SK-MEL-5 (cell line): Measurements from ENCODE around the gene STARD3. TPM values are rescaled to one million over a fixed set of nuclear protein-coding genes. Genes with fewer than 3 reads are reported as not detected.

Source experiments
- DNase-seq: peaks from one replicate; pipeline ENCODE4 v3.0.0-alpha.2; 2016; ENCODE audit warnings: low read depth, low spot score
- in situ Hi-C: cut with HindIII; loops from 2 replicates; pipeline ENCODE4 v1.10.0; 2016; ENCODE audit warnings: low sequenced_read_pairs, high pct_unique_total_duplicates, low pct_unique_long_range_greater_than_20kb
- total RNA-seq: library from RNA; depleted of rRNA; stranded (reverse); fragments of >200 nt; shearing (Covaris generic); gene quantifications from 2 replicates; pipeline ENCODE4 v1.2.3, GENCODE V29; 2014

STARD3 gene
- total RNA-seq, 1 experiment from 2014 or later: 32.9 TPM

DNA sequence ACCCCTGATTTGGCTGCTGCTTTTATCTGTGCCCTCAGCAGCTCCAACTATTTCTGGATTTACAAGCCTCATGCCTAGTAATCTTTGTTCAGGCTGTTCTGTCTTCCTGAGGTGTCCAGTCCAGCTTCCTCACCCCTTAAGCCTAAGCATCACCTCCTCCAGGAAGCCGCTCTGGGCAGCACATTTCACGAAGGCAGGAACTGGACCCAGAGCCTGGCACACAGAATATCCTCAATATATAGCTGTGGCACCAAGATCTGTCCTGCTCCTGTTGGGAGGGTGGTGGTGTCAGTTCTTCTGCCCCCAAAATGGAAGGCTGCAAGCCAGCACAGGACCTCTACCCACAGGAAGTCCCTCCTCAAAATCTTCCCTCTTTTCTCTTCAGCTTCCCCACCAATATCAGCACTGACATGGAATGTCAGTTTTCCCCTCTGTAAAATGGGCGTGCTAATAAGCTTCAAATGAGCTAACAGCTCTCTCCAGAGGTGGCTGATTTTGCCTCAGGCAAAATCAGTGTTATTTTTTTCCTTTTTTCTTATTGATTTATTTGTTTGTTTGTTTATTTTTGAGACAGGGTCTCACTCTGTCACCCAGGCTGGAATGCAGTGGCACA lies 22.3 kb upstream of the STARD3 start:
- no peak for DNase-seq
- in situ Hi-C loops: no loop called here

DNA sequence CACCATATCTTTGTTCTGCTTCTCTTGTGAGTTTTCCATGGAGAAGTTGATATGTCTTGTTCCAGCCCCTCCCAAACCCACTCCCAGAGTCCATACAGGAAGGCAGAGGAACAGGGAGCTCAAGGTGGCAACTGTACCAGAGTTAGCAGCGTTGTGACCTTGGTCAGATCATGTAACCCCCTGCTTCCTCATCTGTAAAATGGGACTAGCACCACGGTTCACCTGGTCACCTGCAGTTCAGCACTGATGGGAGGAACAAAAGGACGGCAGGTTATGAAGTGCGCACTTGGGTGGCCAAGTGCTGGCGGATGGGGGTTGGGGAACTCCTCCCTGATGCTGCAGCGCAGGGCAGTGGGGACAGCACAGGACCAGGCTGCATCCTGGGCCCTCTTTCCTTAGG lies 21.5 kb upstream of the STARD3 start:
- in situ Hi-C loops: no loop called here
- DNase-seq: no peak

DNA sequence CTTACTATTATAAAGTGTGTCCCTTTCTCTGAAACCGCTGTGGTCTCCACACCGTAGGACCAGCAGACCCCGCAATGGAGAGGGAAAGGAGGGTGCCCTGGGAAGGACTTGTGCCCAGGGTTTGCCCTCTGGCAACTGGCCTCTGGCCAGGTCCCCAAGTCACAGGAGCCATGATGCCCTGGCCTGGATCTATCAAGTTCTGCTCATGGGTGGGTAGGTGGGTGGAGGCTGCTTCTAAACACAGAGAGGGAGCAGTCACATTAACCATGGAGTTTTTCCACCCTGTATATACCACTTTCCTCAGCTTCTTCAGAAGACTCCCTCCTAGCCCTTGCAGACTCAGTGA lies 19.9 kb upstream of the STARD3 start:
- in situ Hi-C loops: no loop called here
- DNase-seq: no peak

DNA sequence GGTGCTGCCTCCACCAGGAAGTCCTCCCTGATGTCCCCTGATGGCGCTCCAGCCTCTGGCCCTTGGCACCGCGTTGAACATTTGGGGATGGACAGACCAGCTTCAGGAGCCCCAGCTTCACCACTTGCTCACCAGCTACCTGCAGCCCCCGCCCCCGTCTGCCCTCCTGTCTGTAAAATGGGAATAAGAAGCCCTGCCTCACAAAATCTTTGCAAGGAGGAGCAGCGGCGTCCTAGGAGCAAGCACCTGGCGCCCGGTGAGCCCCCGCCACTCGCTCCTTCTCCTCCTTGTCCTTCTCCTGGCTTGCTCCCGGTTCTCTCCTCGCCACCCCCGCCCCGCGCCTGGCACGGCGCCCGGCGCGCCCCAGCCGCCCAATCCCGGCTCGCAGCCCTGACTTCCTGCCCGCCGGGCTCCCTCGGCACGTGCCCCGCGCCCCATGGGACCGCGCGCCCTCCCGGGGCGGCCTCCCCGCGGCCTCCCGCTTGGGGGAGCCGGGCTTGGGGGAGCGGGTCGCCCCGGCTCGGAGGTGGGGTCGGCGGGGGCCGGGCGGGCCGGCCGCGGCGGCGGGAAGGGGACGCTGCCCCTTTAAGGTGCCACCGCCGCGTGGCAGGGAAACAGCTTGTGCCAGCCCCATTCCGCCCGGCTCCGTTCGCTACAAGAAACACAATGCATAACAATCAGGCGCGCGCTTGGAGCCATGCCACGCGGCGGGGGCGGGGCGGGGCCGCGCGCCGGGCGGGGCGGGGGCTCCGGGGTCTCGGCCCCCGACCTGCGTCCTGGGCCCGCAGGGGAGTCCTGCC lies 19.3 kb upstream of the STARD3 start:
- in situ Hi-C loops: no loop called here
- DNase-seq: peak; percentile 73

DNA sequence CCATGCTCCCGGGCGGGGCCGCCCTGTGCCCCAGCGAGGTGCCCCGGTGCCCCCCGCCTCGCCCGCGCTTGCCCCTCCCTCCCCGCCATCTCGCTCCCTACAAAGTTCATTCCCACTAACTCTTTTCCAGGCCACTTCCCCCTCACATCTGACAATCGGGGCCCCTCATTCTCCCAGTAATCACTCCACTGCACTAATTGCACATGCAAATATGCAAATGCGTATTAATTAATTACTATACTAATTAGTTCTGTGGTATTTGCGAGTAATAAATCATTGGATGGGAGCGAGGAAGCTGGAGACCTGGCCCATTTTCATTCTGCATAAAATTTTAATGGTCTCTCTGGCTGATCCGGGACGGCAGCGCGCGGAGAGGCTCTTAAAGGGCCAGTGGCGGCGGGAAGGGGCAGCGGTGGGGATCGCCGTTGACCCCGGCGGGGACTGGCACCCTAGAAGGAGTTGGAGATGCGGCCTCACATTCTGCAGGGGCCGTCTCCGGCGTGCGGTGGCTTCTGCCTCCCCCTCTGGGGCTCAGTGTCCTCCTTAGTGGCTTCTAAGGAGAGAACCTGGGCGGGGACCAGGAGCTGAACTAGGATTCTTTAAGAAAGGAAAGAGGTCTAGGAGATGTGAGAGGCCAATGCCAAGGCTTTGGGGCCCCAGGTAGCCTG lies 18.6 kb upstream of the STARD3 start:
- in situ Hi-C loops: no loop called here
- DNase-seq: peak; percentile 32

DNA sequence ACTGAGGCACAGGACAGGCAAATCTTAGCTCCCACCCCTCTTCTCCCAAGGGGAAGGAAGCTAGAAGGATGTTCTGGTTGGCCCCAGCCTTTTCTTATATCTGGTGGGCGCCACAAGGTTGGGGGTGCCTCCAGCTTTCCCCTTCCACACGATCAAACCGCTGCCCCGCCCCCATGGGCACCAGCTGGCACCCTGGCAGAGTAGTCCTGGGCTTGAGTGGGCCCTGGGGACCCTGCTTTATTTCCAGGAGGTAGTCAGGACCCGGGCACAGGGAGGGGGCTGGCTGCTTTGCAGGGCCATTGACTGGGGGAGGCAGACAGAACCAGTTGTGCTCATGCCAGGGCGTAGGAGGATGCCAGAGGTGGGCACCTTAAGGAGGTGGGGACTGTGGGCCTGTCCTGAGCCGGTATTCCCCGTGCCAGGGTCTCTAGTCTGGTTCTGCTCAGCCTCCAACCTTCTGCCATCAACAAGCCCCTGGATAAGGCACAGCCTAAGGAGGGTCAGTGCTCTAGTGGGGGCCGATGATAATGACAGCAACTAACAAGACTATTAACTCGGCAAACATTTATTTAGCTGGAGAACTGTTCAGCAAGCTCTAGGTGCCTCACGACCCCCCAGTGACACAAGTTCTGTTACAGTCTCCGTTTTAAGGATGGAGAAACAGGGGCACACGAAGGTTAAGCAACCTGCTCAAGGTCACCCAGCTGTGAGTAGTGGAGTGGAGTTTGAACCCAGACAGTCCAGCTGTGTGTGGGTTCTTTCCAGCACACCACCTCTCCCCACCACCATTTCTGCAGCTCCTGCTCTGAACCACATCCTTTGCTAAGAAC lies 17.8 kb upstream of the STARD3 start:
- no peak for DNase-seq
- in situ Hi-C loops: no loop called here

DNA sequence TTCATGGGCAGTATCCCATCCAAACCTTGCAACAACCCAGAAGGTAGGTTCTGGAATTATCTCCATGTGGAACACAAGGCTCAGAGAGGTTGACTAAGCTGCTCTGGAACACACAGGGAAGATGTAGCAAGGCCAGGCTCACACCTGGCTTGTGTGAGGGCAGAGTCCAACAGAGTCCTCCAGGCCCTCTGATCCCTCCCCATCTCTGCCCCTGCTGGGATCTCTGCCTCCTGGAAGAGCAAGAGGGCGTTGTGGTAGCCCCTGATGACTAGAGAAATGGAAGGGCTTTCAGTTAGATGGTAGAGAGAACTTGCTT lies 17.2 kb upstream of the STARD3 start:
- in situ Hi-C loops: no loop called here
- no peak for DNase-seq

DNA sequence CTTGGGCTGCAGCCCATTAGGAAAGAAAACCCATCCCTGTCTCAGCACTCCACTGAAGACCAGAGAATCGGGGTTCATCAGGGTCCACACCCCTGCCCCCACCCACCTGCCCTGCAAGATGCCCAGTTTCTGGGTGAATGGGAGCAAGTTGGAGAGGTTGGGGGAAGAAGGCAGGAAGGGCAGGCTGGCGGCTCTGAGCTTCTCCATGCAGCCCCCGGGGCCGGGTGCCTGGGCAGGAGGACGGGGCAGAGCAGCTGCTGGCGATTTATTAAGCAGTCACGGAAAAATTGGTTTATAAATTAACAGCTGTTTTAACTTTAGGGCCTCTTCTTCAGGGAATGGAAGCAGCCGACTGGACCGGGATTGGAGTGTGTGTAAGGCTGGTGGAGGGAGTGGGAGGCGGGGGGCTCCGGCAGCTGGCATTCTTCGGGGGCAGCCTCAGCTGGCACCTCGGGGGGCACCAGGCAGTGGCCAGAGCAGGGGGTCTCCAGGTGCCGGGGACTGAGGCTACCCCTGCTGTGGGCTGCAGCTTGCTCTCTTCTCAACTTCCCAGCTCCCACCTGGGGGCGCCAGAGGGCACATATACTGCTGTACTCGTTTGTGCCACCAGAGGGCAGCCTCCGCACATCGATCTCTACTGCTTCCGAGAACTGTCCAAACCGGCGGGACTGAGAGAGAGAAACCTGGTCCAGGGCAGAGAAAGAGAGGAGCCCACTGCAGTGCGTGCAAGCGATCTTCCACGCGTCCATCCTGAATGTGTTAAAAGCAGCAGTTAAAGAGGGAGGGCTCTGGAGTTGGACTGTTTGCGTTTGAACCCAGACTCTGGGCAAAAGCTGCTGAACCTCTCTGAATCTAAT lies 15.2 kb upstream of the STARD3 start:
- in situ Hi-C loops: no loop called here

DNA sequence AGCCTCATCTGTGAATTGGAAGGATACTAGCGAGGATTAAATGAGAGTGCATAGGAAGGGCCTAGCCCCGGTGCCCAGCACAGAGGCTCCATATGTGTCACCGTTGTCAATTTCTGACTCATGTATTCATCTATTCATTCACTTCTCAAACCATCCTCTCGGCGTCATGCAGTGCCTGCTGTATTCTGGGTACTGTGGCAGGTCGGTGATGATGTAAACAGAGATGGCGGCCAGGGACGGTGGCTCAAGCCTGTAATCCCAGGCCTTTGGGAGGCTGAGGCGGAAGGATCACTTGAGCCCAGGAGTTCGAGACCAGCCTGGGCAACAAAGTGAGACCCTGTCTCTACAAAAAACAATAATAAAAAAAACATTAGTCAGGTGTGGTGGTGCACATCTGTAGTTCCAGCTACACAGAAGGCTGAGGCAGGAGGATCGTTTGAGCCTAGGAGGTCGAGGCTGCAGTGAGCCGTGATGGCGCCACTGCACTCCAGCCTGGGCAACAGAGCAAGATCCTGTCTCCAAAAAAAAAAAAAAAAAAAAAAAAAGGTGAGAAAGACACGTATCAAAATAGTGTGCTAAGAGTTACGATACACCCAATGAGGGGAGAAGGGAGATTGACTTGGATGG lies 14.5 kb upstream of the STARD3 start:
- peak; percentile 19 for DNase-seq
- in situ Hi-C loops: no loop called here

More for the DNA sequence above, 15.2 kb upstream of the STARD3 start:
- peak; percentile 85 for DNase-seq

DNA sequence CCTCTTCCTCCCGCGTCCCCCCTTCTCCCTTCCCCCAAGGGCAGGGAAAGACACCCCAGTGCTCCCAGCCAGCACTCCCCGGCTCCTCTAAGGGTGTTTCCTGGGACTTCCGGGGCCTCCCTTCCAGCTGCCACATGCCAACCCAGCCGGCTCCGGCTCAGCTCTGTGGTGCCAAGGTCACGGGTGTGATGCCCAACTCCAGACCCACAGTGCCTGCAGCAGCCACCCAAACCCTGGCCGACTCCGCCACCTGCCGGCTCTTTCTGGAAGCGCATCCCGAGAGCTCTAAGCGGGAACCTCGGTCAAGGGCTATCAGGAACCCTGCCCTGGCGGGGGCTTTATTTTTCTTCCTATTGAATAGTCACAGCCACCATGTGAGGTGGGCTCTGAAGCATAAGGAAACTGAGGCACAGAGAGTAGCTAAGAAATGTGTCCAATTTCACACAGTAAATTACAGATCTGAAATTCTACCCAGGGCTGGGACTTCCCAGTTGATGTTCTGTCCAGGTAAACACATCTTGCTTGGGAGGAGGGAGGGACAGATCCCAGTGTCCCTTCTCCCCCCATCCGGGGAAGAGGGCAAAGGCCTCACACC lies 13.5 kb upstream of the STARD3 start:
- peak; percentile 81 for DNase-seq
- in situ Hi-C loops: no loop called here

DNA sequence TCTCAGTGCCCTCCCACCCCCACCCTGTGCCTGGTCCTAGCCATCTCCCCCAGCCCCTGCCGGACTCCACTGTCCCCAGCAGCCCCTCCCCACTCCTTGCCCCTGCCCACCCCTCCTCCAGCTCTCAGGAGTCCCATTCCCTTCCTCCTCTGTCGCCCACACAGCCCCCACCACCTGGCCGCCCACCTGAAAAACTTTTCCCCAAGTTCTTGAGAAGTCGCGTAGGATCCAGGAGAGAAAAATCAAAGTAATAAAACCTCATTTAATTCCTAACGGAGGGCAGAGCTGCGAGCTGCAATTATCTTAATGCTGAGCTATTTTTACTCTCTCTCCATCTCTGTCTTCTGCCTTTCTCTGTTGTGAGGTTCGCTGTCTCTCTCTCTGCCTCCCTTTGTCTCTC lies 12.6 kb upstream of the STARD3 start:
- in situ Hi-C loops: no loop called here

DNA sequence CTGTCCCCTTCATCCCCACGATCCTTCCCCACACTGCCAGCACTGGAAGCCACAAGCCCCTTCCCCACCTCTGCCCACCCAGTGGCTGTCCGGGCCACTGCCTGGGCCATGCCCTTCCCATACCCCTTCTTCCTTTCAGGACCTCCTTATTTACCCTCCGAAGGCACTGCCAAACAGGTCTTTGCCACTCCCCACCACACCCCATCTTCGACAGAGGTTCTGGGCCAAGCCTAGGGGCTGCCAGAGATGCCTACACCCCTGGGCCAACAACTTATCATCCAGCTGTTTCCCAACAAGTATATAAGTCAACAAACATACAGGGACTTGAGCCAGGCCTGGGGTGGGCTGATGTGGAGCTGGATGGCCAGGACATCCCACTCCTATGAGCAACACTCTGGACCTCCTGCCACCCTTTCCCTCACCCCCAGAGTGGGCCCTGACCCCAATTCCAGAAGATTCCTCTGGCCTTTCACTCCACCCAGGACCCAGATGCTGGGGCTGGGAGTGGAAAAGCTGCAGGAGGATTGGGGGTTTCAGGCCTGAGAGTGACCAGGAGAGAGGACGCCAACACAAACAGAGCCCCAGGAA lies 11.7 kb upstream of the STARD3 start:
- no peak for DNase-seq
- in situ Hi-C loops: no loop called here

More for the DNA sequence above, 12.6 kb upstream of the STARD3 start:
- no peak for DNase-seq

DNA sequence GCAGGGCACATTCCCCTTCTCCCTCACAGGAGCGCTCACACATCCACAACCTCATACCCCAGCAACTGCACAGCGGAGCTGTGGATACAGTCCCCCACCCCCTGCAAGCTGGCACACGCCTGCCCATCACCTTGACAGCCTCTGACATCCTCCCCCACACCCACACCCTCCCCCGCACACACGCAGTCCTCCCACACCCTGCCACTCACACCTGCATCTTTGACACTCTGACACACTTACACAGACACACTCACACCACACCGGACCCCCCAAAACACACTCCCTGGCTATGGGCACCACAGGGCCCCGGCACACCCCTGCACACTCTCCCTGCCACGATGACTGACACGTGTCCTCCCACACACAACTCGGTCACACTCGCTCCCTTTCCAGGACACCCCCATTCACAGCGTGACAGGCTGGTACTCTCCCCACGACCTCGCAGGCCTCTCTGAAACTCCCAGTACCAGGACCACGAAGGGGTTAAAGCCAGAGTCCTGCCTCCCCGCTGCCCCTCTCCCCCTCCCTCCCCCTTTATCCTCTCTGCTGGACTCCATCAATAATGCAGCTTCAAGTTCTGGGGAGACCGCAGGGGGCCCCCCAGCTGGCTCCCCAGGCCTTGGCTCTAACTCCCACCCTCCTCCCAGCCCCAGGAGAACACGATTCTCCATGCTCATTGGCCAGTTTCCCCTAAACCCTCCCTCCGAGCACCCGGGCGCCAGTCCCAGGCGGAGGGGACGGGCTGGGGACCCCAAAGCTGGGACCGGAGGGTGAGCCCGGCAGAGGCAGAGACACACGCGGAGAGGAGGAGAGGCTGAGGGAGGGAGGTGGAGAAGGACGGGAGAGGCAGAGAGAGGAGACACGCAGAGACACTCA lies 10.5 kb upstream of the STARD3 start, which contains the start of gene PPP1R1B:
Gene PPP1R1B (plus strand): TSS at position 782 of the 876 bp plus-strand sequence. CDS start 441 bp downstream, outside the sequence.
- no peak for DNase-seq
- in situ Hi-C loops: no loop called here

DNA sequence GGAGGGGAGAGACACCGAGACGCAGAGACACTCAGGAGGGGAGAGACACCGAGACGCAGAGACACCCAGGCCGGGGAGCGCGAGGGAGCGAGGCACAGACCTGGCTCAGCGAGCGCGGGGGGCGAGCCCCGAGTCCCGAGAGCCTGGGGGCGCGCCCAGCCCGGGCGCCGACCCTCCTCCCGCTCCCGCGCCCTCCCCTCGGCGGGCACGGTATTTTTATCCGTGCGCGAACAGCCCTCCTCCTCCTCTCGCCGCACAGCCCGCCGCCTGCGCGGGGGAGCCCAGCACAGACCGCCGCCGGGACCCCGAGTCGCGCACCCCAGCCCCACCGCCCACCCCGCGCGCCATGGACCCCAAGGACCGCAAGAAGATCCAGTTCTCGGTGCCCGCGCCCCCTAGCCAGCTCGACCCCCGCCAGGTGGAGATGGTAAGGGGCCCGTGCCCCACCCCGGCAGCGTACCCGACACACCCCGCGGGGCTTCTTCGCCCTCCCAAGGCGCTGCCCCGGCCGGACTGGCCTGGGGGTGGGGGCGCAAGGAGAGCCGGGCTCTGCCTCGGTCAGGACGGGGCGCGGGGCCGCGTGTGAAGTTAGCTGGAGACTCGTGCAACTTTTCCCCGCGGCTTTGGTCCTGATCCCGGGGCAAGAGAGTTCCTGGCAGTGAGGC lies 9.8 kb upstream of the STARD3 start:
- DNase-seq: no peak
- in situ Hi-C loops: no loop called here
